GM12878 (cell line): Measurements from ENCODE around the gene MARCKSL1. TPM values are rescaled to one million over a fixed set of nuclear protein-coding genes. Genes with fewer than 3 reads are reported as not detected.

Experiments
- ATAC-seq: fragments of 200-7000 bp; cut with Tn5 transposase; 3 replicates; pipeline ENCODE4 v1.9.1; 2020; ENCODE audit warnings: mild to moderate bottlenecking, moderate library complexity
- BruUV-seq: library from RNA; stranded (reverse); fragments of 400-500 nt; replicated peaks from 2 replicates; lab custom pipeline; 2021; lab: Mats Ljungman, UMichigan
- CTCF ChIA-PET: fragments of 300-600 bp; sonication (Branson Sonifier 250); formaldehyde crosslinking; extraction: SDS; loops from one replicate; lab custom pipeline; 2021; ENCODE audit warnings: inconsistent platforms; lab: Yijun Ruan, JAX
- POLR2A ChIA-PET: fragments of 350-600 bp; formaldehyde crosslinking; extraction: SDS; loops from one replicate; lab custom pipeline; 2021; ENCODE audit warnings: inconsistent platforms; lab: Charles Lee
- RAD21 ChIA-PET: fragments of 300-600 bp; sonication (Branson Sonifier 250); formaldehyde crosslinking; loops from one replicate; lab custom pipeline; 2023; ENCODE audit warnings: antibody characterized with exemption; ENCODE audit not compliant: unreplicated experiment; lab: Charles Lee
- SMC1A ChIA-PET: fragments of 300-600 bp; sonication (Branson Sonifier 250); formaldehyde crosslinking; loops from one replicate; lab custom pipeline; 2023; ENCODE audit not compliant: unreplicated experiment, uncharacterized antibody; lab: Charles Lee
- DNase-seq: peaks from one replicate; pipeline ENCODE4 v3.0.0-alpha.2; 2011; ENCODE audit warnings: low read depth, low spot score
- FAIRE-seq: peaks from 3 replicates; lab custom pipeline; 2011; peaks lifted over from hg19 to GRCh38; lab: Jason Lieb, UNC
- H2AFZ ChIP-seq: 2 replicates; pipeline ENCODE4 v1.6.0; 2011; ENCODE audit warnings: low read depth, low read length, control low read depth; ENCODE audit not compliant: control insufficient read depth
- H3K27ac ChIP-seq: 2 replicates; pipeline ENCODE4 v1.5.1; 2011; ENCODE audit warnings: control low read depth; ENCODE audit not compliant: control insufficient read depth, insufficient read depth
- H3K27me3 ChIP-seq, 2 experiments: replicated peaks in 1 of 2; 2 replicates each; pipeline versions ENCODE4 v1.6.0 to v1.6.1; 2011; ENCODE audit warnings: low read length in 1 of 2; ENCODE audit not compliant: control insufficient read depth in 2 of 2, insufficient read depth in 2 of 2
- H3K36me3 ChIP-seq, 2 experiments: 2 replicates each; pipeline ENCODE4 v1.5.1; 2011; ENCODE audit warnings: low read length in 1 of 2; ENCODE audit not compliant: control insufficient read depth in 2 of 2, insufficient read depth in 2 of 2
- H3K4me1 ChIP-seq: 2 replicates; pipeline ENCODE4 v1.6.1; 2011; ENCODE audit warnings: mild to moderate bottlenecking, low read length, moderate library complexity, mixed read lengths; ENCODE audit not compliant: control insufficient read depth, insufficient read depth
- H3K4me2 ChIP-seq: 2 replicates; pipeline ENCODE4 v1.6.0; 2011; ENCODE audit warnings: control low read depth; ENCODE audit not compliant: control insufficient read depth, insufficient read depth
- H3K4me3 ChIP-seq: fragments of 200-600 bp; sonication (generic); 2 replicates; pipeline ENCODE4 v1.5.1; 2016
- H3K79me2 ChIP-seq: 2 replicates; pipeline ENCODE4 v1.6.0; 2011; ENCODE audit warnings: low read length; ENCODE audit not compliant: control insufficient read depth, insufficient read depth
- H3K9ac ChIP-seq: 2 replicates; pipeline ENCODE4 v1.8.0; 2011; ENCODE audit warnings: low read length, control low read depth, mixed read lengths; ENCODE audit not compliant: control insufficient read depth, insufficient read depth
- H3K9me3 ChIP-seq: replicated peaks from 3 replicates; pipeline ENCODE4 v1.5.1; 2011; ENCODE audit warnings: mild to moderate bottlenecking, low read length; ENCODE audit not compliant: control insufficient read depth, insufficient read depth
- H4K20me1 ChIP-seq: 2 replicates; pipeline ENCODE4 v1.6.0; 2011; ENCODE audit not compliant: control insufficient read depth, insufficient read depth
- HDAC2 ChIP-seq: fragments of 200-600 bp; sonication (generic); IDR thresholded peaks from 2 replicates; pipeline ENCODE4 v1.6.1; 2017
- NBN ChIP-seq: fragments of 450-650 bp; IDR thresholded peaks from 2 replicates; pipeline ENCODE4 v1.6.1; 2016
- NFIC ChIP-seq: IDR thresholded peaks from 2 replicates; pipeline ENCODE4 v1.6.1; 2012; ENCODE audit warnings: low read depth, mild to moderate bottlenecking, inconsistent platforms, low read length, moderate library complexity
- NR2F1 ChIP-seq: fragments of 450-650 bp; conservative IDR thresholded peaks from 2 replicates; pipeline ENCODE4 v1.6.1; 2017; ENCODE audit warnings: mild to moderate bottlenecking
- WGBS: methylation state at CpG from one replicate; pipeline ENCODE4 v1.1.6; 2016; ENCODE audit warnings: low lambda C conversion rate; ENCODE audit not compliant: insufficient replicate concordance, insufficient coverage; ENCODE audit errors: missing lambda C conversion rate; 5-methylcytosine and 5-hydroxymethylcytosine counted together
- in situ Hi-C: fragments of 300-500 bp; cut with MboI; formaldehyde crosslinking; loops from 9 replicates; pipeline ENCODE4 v1.14.3; 2018; ENCODE audit warnings: mixed read lengths
- intact Hi-C: fragments of 100-400 bp; cut with micrococcal nuclease; formaldehyde crosslinking; loops from one replicate; pipeline ENCODE4 v1.14.2; 2022; ENCODE audit not compliant: unreplicated experiment
- polyA plus RNA-seq, 11 experiments: library from polyadenylated mRNA; depleted of rRNA in 4 of 11; unstranded in 6 of 11; stranded (reverse) in 5 of 11; fragments of >200 nt; fragmentation: Nextera tagmentation in 4 of 11; fragmentation: Illumina TruSeq in 1 of 11; extraction: Ambion mirVana in 4 of 11; extraction: Trizol in 1 of 11; gene quantifications; 1 replicate in 1 of 11; 2 replicates in 10 of 11; pipeline versions ENCODE4 v1.2.1 to v1.2.3, GENCODE V29; 2011 to 2016; ENCODE audit warnings: inconsistent platforms in 2 of 11, missing spikeins in 2 of 11, low read depth in 1 of 11
- total RNA-seq, 4 experiments: library from RNA; depleted of rRNA in 3 of 4; stranded (reverse); fragments of >200 nt in 3 of 4; fragmentation: Illumina TruSeq in 1 of 4; extraction: Trizol in 1 of 4; gene quantifications; 2 replicates each; pipeline versions ENCODE4 v1.2.1 to v1.2.3, GENCODE V29; 2013 to 2021
- TF ChIP-seq, protein P1 (sequence below): fragments of 450-650 bp; IDR thresholded peaks from 2 replicates; pipeline ENCODE4 v1.6.1; 2016; ENCODE audit warnings: mild to moderate bottlenecking
- TF ChIP-seq, protein P2 (sequence below): fragments of 150-350 bp; IDR thresholded peaks from 2 replicates; pipeline ENCODE4 v1.6.1; 2016; ENCODE audit warnings: low read depth, low read length

The MARCKSL1 gene
- total and polyA plus RNA-seq, 10 of the 15 experiments (the other 5 are each of a cell fraction or from before 2014, with no cell fraction given), result 14.5 to 225 (median 158) TPM

GRCh38 chr1:32377541-32378220, 41.6 kb upstream of the MARCKSL1 start:
- Histone ChIP-seq H3K4me3 (no peak overlapping the region), H3K9me3 (no peaks in the 10 kb centered on the region), H3K27me3 (no peaks in the 10 kb centered on the region), H3K36me3 (peaks cover 17 to 20% of the 10 kb centered on the region in 2 experiments), H3K4me1 (no peaks in the 10 kb centered on the region; the same call in 1 of the 2 replicates), H2AFZ (no peak overlapping the region), H3K27ac (no peak overlapping the region), H3K79me2 (no peaks in the 10 kb centered on the region), H3K9ac (no peak overlapping the region), H4K20me1 (no peaks in the 10 kb centered on the region), H3K4me2 (no peak overlapping the region)
- in situ Hi-C loops, result no loop called here
- TF ChIP-seq, protein P1, sequence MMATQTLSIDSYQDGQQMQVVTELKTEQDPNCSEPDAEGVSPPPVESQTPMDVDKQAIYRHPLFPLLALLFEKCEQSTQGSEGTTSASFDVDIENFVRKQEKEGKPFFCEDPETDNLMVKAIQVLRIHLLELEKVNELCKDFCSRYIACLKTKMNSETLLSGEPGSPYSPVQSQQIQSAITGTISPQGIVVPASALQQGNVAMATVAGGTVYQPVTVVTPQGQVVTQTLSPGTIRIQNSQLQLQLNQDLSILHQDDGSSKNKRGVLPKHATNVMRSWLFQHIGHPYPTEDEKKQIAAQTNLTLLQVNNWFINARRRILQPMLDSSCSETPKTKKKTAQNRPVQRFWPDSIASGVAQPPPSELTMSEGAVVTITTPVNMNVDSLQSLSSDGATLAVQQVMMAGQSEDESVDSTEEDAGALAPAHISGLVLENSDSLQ, result no peak
- TF ChIP-seq NFIC (no peak), HDAC2 (no peak), NBN (no peak), NR2F1 (no peak)
- TF ChIP-seq, protein P2, sequence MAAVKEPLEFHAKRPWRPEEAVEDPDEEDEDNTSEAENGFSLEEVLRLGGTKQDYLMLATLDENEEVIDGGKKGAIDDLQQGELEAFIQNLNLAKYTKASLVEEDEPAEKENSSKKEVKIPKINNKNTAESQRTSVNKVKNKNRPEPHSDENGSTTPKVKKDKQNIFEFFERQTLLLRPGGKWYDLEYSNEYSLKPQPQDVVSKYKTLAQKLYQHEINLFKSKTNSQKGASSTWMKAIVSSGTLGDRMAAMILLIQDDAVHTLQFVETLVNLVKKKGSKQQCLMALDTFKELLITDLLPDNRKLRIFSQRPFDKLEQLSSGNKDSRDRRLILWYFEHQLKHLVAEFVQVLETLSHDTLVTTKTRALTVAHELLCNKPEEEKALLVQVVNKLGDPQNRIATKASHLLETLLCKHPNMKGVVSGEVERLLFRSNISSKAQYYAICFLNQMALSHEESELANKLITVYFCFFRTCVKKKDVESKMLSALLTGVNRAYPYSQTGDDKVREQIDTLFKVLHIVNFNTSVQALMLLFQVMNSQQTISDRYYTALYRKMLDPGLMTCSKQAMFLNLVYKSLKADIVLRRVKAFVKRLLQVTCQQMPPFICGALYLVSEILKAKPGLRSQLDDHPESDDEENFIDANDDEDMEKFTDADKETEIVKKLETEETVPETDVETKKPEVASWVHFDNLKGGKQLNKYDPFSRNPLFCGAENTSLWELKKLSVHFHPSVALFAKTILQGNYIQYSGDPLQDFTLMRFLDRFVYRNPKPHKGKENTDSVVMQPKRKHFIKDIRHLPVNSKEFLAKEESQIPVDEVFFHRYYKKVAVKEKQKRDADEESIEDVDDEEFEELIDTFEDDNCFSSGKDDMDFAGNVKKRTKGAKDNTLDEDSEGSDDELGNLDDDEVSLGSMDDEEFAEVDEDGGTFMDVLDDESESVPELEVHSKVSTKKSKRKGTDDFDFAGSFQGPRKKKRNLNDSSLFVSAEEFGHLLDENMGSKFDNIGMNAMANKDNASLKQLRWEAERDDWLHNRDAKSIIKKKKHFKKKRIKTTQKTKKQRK, result no peak
- ChIA-PET RAD21 (no interaction called here), SMC1A (interaction anchor here (0.7 kb wide), 1 partner anchor 33 kb away, joined by 3 read pairs; no protein-coding TSS in a partner anchor), POLR2A (interaction anchor here (1.1 kb wide), 1 partner anchor 42 kb away, joined by 4 read pairs; the partner anchor contains the start of gene MARCKSL1), CTCF (interaction anchor here (1.0 to 1.4 kb wide), 4 partner anchors 10 to 41 kb away, joined by 3 to 5 read pairs (median 4); no protein-coding TSS in a partner anchor)
- no TSS peak for BruUV-seq
- ATAC-seq, result no peak
- DNase-seq, result no peak
- intact Hi-C loops, result no loop called here
- no peak for FAIRE-seq
- 95% methylated on average over 12 of the region's 12 CpGs for WGBS
